SK-N-SH treated with all-trans-retinoic acid at 6 μM for 48 hours (cell line): ENCODE results near the gene TXNDC12.

Experiments used
- ESRRG ChIP-seq: fragments of 250-450 bp; sonication (Bioruptor Pico); IDR thresholded peaks from 2 replicates; pipeline ENCODE4 v1.6.1; 2021; ENCODE audit warnings: mild to moderate bottlenecking
- OSR1 ChIP-seq: fragments of 250-450 bp; sonication (Bioruptor Pico); IDR thresholded peaks from 2 replicates; pipeline ENCODE4 v1.8.0; 2022; ENCODE audit warnings: moderate library complexity, mild to moderate bottlenecking, inconsistent platforms
- TCF4 ChIP-seq: fragments of 250-450 bp; sonication (Bioruptor Pico); IDR thresholded peaks from 2 replicates; pipeline ENCODE4 v1.8.0; 2021; ENCODE audit warnings: mild to moderate bottlenecking, moderate library complexity, borderline replicate concordance
- TOX ChIP-seq: fragments of 250-450 bp; sonication (Bioruptor Pico); IDR thresholded peaks from 2 replicates; pipeline ENCODE4 v1.8.0; 2021; ENCODE audit warnings: mild to moderate bottlenecking, moderate library complexity, borderline replicate concordance
- ZFP3 ChIP-seq: fragments of 250-450 bp; sonication (Bioruptor Pico); IDR thresholded peaks from 2 replicates; pipeline ENCODE4 v1.5.0; 2020; ENCODE audit warnings: mild to moderate bottlenecking, moderate library complexity
- ZFP30 ChIP-seq: fragments of 450-650 bp; formaldehyde crosslinking; IDR thresholded peaks from 2 replicates; pipeline ENCODE4 v1.5.0; 2022; ENCODE audit warnings: mild to moderate bottlenecking, moderate library complexity
- ZNF565 ChIP-seq: fragments of 450-650 bp; formaldehyde crosslinking; conservative IDR thresholded peaks from 2 replicates; pipeline ENCODE4 v1.5.0; 2020; ENCODE audit warnings: low read depth, mild to moderate bottlenecking, moderate library complexity
- ZNF8 ChIP-seq: fragments of 450-650 bp; formaldehyde crosslinking; IDR thresholded peaks from 2 replicates; pipeline ENCODE4 v1.5.0; 2020; ENCODE audit warnings: mild to moderate bottlenecking, moderate library complexity

DNA sequence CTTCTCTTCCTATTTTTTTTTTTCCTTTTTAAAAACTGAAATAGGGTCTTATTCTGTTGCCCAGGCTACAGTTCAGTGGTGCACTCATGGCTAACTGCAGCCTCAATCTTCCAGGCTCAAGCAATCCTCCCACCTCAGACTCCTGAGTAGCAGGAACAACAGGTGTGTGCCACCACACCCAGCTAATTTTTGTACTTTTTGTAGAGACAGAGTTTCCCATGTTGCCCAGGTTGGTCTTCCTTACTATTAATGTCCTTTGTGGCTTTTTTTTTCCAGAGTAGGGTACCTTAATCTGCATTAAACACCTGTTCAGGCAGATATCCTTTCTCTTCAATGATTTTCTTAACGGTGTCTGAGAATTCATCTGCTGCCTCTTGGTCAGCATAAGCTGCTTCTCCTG, 17.1 kb downstream of the TXNDC12 start:
- TF ChIP-seq ZFP30 (CRISPR knock-in tag) = no peak
- no peak for TF ChIP-seq ZFP3 (CRISPR knock-in tag)
- no peak for TF ChIP-seq TCF4
- no peak for TF ChIP-seq TOX (CRISPR knock-in tag)
- TF ChIP-seq ZNF565 (CRISPR knock-in tag) = no peak
- no peak for TF ChIP-seq OSR1 (CRISPR knock-in tag)
- TF ChIP-seq ZNF8 (CRISPR knock-in tag) = no peak
- no peak for TF ChIP-seq ESRRG (CRISPR knock-in tag)
